NCI-H1930 (cell line): Measurements from ENCODE around the gene GARIN5B.

Experiments
- DNase-seq, 2 experiments: peaks; one replicate each; lab custom pipeline; 2025; lab: John Stamatoyannopoulos, UW

Gene GARIN5B

GRCh38 chr19:55370305-55370988 lies 7.4 kb upstream of the GARIN5B start, which contains the start of gene IL11:
Gene IL11 (minus strand): TSS chr19:55370463. CDS start chr19:55370310, 153 bp downstream.
- no peak for DNase-seq

- DNase-seq, result peak in 1 of 2 experiments; percentile 41
Measured at GRCh38 chr19:55369653-55370304, 6.7 kb upstream of the GARIN5B start.

GRCh38 chr19:55368701-55369563 lies 5.9 kb upstream of the GARIN5B start:
- no peak for DNase-seq

- DNase-seq, result no peak
Measured at GRCh38 chr19:55368106-55368505, 5.0 kb upstream of the GARIN5B start.

- no peak for DNase-seq
Measured at GRCh38 chr19:55366790-55367189, 3.7 kb upstream of the GARIN5B start.

GRCh38 chr19:55365964-55366363 lies 2.9 kb upstream of the GARIN5B start:
- DNase-seq, result no peak

- DNase-seq, result no peak
Measured at GRCh38 chr19:55365245-55365644, 2.2 kb upstream of the GARIN5B start.

- no peak for DNase-seq
Measured at GRCh38 chr19:55362174-55362989, 678 bp downstream of the GARIN5B start.

GRCh38 chr19:55360902-55361301 lies 2.2 kb downstream of the GARIN5B start:
- no peak for DNase-seq

GRCh38 chr19:55358943-55359908 lies 3.8 kb downstream of the GARIN5B start:
- no peak for DNase-seq

GRCh38 chr19:55358493-55358892 lies 4.6 kb downstream of the GARIN5B start:
- DNase-seq, result no peak

- no peak for DNase-seq
Measured at GRCh38 chr19:55355213-55355821, 7.7 kb downstream of the GARIN5B start.

GRCh38 chr19:55354698-55355212 lies 8.3 kb downstream of the GARIN5B start, which contains the start of gene COX6B2:
Gene COX6B2 (minus strand): TSS chr19:55354719. CDS start chr19:55354521, 198 bp downstream.
- DNase-seq, result no peak

- DNase-seq, result peak in 1 of 2 experiments; percentile 31
Measured at GRCh38 chr19:55353803-55354697, 9.0 kb downstream of the GARIN5B start.

- no peak for DNase-seq
Measured at GRCh38 chr19:55353356-55353802, 9.7 kb downstream of the GARIN5B start.

GRCh38 chr19:55352549-55353145 lies 10.4 kb downstream of the GARIN5B start:
- no peak for DNase-seq

GRCh38 chr19:55352040-55352439 lies 11.0 kb downstream of the GARIN5B start:
- no peak for DNase-seq

GRCh38 chr19:55350620-55351315 lies 12.3 kb downstream of the GARIN5B start:
- no peak for DNase-seq
